ENCODE measurements around the gene RRAGB.

GRCh38 chrX:55801811-55802210 lies 84.3 kb downstream of the RRAGB start:
- TF ChIP-seq SUZ12 (IDR thresholded peaks at IDR 0.05) (no peak), ELF4 (IDR thresholded peaks at IDR 0.05) (no peak), FOXM1 (IDR thresholded peaks at IDR 0.05; ENCODE audit: borderline replicate concordance) (no peak), PKNOX1 (IDR thresholded peaks at IDR 0.05) (no peak), FOXA1 (IDR thresholded peaks at IDR 0.05) (no peak)

Data from HEK293T (cell line).